H1 (cell line): ENCODE measurements around the gene ERMARD. TPM values are rescaled to one million over a fixed set of nuclear protein-coding genes. Genes with fewer than 3 reads are reported as not detected.
A peak's percentile ranks its signal among the peaks of the same experiment; 100 is the strongest.

Experiments
- CTCF ChIA-PET: fragments of 300-600 bp; sonication (Branson Sonifier 250); formaldehyde crosslinking; loops from one replicate; lab custom pipeline; 2021; ENCODE audit not compliant: partially characterized antibody; lab: Charles Lee
- POLR2A ChIA-PET: fragments of 300-600 bp; sonication (Branson Sonifier 250); formaldehyde crosslinking; loops from one replicate; lab custom pipeline; 2021; ENCODE audit warnings: inconsistent platforms; ENCODE audit not compliant: partially characterized antibody; lab: Charles Lee
- DNase-seq, 2 experiments: peaks; one replicate each; pipeline versions ENCODE4 v3.0.0 to v3.0.0-alpha.2; 2010 to 2022; ENCODE audit warnings: low spot score in 2 of 2, low read depth in 1 of 2, mixed read lengths in 1 of 2
- FAIRE-seq: peaks from 2 replicates; lab custom pipeline; 2011; peaks lifted over from hg19 to GRCh38; lab: Jason Lieb, UNC
- H2AFZ ChIP-seq: 2 replicates; pipeline ENCODE4 v1.8.1; 2012; ENCODE audit warnings: low read length, inconsistent platforms
- H2AK5ac ChIP-seq: 2 replicates; pipeline ENCODE4 v1.6.1; 2013; ENCODE audit warnings: low read depth, low read length
- H2BK120ac ChIP-seq: replicated peaks from 2 replicates; pipeline ENCODE3; 2013; ENCODE audit warnings: low read depth, low read length, inconsistent platforms
- H2BK12ac ChIP-seq: 2 replicates; pipeline ENCODE4 v1.6.1; 2013; ENCODE audit warnings: low read depth, low read length
- H2BK15ac ChIP-seq: 2 replicates; pipeline ENCODE4 v1.6.1; 2013; ENCODE audit warnings: low read length
- H2BK20ac ChIP-seq: 2 replicates; pipeline ENCODE4 v1.6.1; 2013; ENCODE audit warnings: low read length
- H2BK5ac ChIP-seq: 2 replicates; pipeline ENCODE4 v1.6.1; 2013; ENCODE audit warnings: low read depth, low read length
- H3K14ac ChIP-seq: 2 replicates; pipeline ENCODE4 v1.6.1; 2013; ENCODE audit warnings: inconsistent platforms; ENCODE audit not compliant: insufficient read length
- H3K18ac ChIP-seq: 2 replicates; pipeline ENCODE4 v1.6.1; 2013; ENCODE audit warnings: low read length; ENCODE audit errors: extremely low read depth
- H3K23ac ChIP-seq: 2 replicates; pipeline ENCODE4 v1.6.1; 2013; ENCODE audit warnings: inconsistent platforms; ENCODE audit not compliant: insufficient read length
- H3K23me2 ChIP-seq: 2 replicates; pipeline ENCODE4 v1.6.1; 2013; ENCODE audit warnings: low read depth, low read length
- H3K27ac ChIP-seq: 2 replicates; pipeline ENCODE4 v1.6.1; 2011; ENCODE audit warnings: low read depth, low read length, inconsistent platforms
- H3K27me3 ChIP-seq, 4 experiments: replicated peaks in 1 of 4; 1 replicate in 1 of 4; 2 replicates in 3 of 4; pipeline versions ENCODE4 v1.6.1 to v1.8.1; 2011 to 2013; ENCODE audit warnings: low read length in 3 of 4, mild to moderate bottlenecking in 3 of 4, inconsistent platforms in 2 of 4, mixed read lengths in 2 of 4, moderate library complexity in 1 of 4; ENCODE audit not compliant: control insufficient read depth in 3 of 4, insufficient read depth in 3 of 4; ENCODE audit errors: extremely low read depth in 1 of 4
- H3K36me3 ChIP-seq, 4 experiments: 2 replicates each; pipeline versions ENCODE4 v1.6.1 to v1.8.1; 2011 to 2013; ENCODE audit warnings: mild to moderate bottlenecking in 4 of 4, low read length in 3 of 4, moderate library complexity in 2 of 4, control low read depth in 1 of 4, inconsistent platforms in 1 of 4; ENCODE audit not compliant: insufficient read depth in 4 of 4, control insufficient read depth in 2 of 4
- H3K4ac ChIP-seq: replicated peaks from 2 replicates; pipeline ENCODE3; 2013; ENCODE audit warnings: low read length, low read depth, mixed read lengths, inconsistent platforms; ENCODE audit not compliant: insufficient read length
- H3K4me1 ChIP-seq, 4 experiments: replicated peaks in 1 of 4; 1 replicate in 1 of 4; 2 replicates in 3 of 4; pipeline versions ENCODE4 v1.6.1 to v1.8.1; 2011 to 2013; ENCODE audit warnings: low read length in 3 of 4, inconsistent platforms in 2 of 4, mixed read lengths in 1 of 4; ENCODE audit not compliant: insufficient read depth in 4 of 4, control insufficient read depth in 3 of 4
- H3K4me2 ChIP-seq, 2 experiments: 2 replicates each; pipeline versions ENCODE4 v1.6.1 to v1.8.1; 2011 to 2013; ENCODE audit warnings: low read depth in 2 of 2, low read length in 2 of 2, control low read depth in 1 of 2, inconsistent platforms in 1 of 2, mild to moderate bottlenecking in 1 of 2; ENCODE audit not compliant: insufficient read depth in 1 of 2
- H3K4me3 ChIP-seq, 4 experiments: fragments of 200-600, 300-600 bp in 1 of 4; sonication (generic), shearing (Covaris generic), sonication (Bioruptor Twin) in 1 of 4; 2 replicates each; pipeline versions ENCODE4 v1.5.1 to v1.8.1; 2011 to 2016; ENCODE audit warnings: low read length in 4 of 4, low read depth in 3 of 4, control low read depth in 2 of 4, inconsistent platforms in 2 of 4, mild to moderate bottlenecking in 2 of 4, mixed read lengths in 1 of 4, moderate library complexity in 1 of 4; ENCODE audit not compliant: insufficient read depth in 2 of 4; ENCODE audit errors: extremely low read depth in 1 of 4
- H3K56ac ChIP-seq: replicated peaks from 2 replicates; pipeline ENCODE3; 2013; ENCODE audit warnings: low read depth, mild to moderate bottlenecking, mixed read lengths, low read length, inconsistent platforms; ENCODE audit not compliant: insufficient read length
- H3K79me1 ChIP-seq: 2 replicates; pipeline ENCODE4 v1.6.1; 2013; ENCODE audit warnings: low read depth, low read length, control low read depth
- H3K79me2 ChIP-seq, 2 experiments: 2 replicates each; pipeline versions ENCODE4 v1.6.1 to v1.8.1; 2012 to 2013; ENCODE audit warnings: low read length in 2 of 2, mild to moderate bottlenecking in 2 of 2, inconsistent platforms in 1 of 2; ENCODE audit not compliant: insufficient read depth in 2 of 2, control insufficient read depth in 1 of 2
- H3K9ac ChIP-seq, 4 experiments: replicated peaks in 1 of 4; 1 replicate in 1 of 4; 2 replicates in 3 of 4; pipeline versions ENCODE4 v1.6.1 to v1.8.1; 2011 to 2013; ENCODE audit warnings: low read depth in 3 of 4, low read length in 3 of 4, control low read depth in 2 of 4, mild to moderate bottlenecking in 2 of 4, moderate library complexity in 2 of 4, inconsistent platforms in 1 of 4; ENCODE audit errors: extremely low read depth in 1 of 4
- H3K9me3 ChIP-seq, 2 experiments: 2 replicates each; pipeline versions ENCODE4 v1.6.1 to v1.8.1; 2012 to 2013; ENCODE audit warnings: mild to moderate bottlenecking in 2 of 2, moderate library complexity in 2 of 2, control low read depth in 1 of 2, inconsistent platforms in 1 of 2, low read depth in 1 of 2, low read length in 1 of 2, mixed read lengths in 1 of 2; ENCODE audit not compliant: insufficient read depth in 2 of 2
- H4K20me1 ChIP-seq, 2 experiments: replicated peaks in 1 of 2; 2 replicates each; pipeline versions ENCODE3 to v1.8.1; 2011 to 2013; ENCODE audit warnings: inconsistent platforms in 2 of 2, low read length in 2 of 2, mild to moderate bottlenecking in 1 of 2; ENCODE audit not compliant: insufficient read depth in 2 of 2, control insufficient read depth in 1 of 2
- H4K5ac ChIP-seq: 2 replicates; pipeline ENCODE4 v1.6.1; 2013; ENCODE audit warnings: low read length, low read depth, mixed read lengths, inconsistent platforms; ENCODE audit not compliant: insufficient read length
- H4K8ac ChIP-seq: 2 replicates; pipeline ENCODE4 v1.8.0; 2013; ENCODE audit warnings: mild to moderate bottlenecking, moderate library complexity, low read length, inconsistent platforms; ENCODE audit not compliant: insufficient read depth; ENCODE audit errors: extremely low read depth
- H4K91ac ChIP-seq: replicated peaks from 2 replicates; pipeline ENCODE3; 2013; ENCODE audit warnings: low read length, mixed read lengths, inconsistent platforms; ENCODE audit not compliant: insufficient read length
- SIN3A ChIP-seq, 2 experiments: IDR thresholded peaks in 1 of 2; conservative IDR thresholded peaks in 1 of 2; 2 replicates each; pipeline ENCODE4 v1.6.1; 2011 to 2012; ENCODE audit warnings: low read length in 2 of 2, improper control_type of control experiment in 1 of 2, low read depth in 1 of 2, mild to moderate bottlenecking in 1 of 2
- YY1 ChIP-seq: IDR thresholded peaks from 2 replicates; pipeline ENCODE4 v1.6.1; 2011; ENCODE audit warnings: low read depth, mild to moderate bottlenecking, low read length
- WGBS, 2 experiments: shearing (Covaris generic) in 1 of 2; methylation state at CpG; one replicate each; pipeline versions ENCODE4 v1.1.6 to v1.1.7; 2013 to 2015; ENCODE audit warnings: low lambda C conversion rate in 2 of 2, mixed read lengths in 2 of 2, inconsistent platforms in 1 of 2, low coverage in 1 of 2, missing lambda C conversion rate in 1 of 2; ENCODE audit not compliant: insufficient replicate concordance in 2 of 2, insufficient coverage in 1 of 2, insufficient read length in 1 of 2; ENCODE audit errors: extremely low coverage in 1 of 2, missing lambda C conversion rate in 1 of 2; 5-methylcytosine and 5-hydroxymethylcytosine counted together
- polyA plus RNA-seq, 7 experiments: library from polyadenylated mRNA; depleted of rRNA in 3 of 7; stranded (reverse) in 5 of 7; unstranded in 2 of 7; fragments of >200 nt in 5 of 7; fragments of 200-250 nt in 2 of 7; gene quantifications; 1 replicate in 5 of 7; 2 replicates in 1 of 7; 4 replicates in 1 of 7; pipeline versions ENCODE4 v1.2.1 to v1.2.3, GENCODE V29; 2011 to 2013; ENCODE audit warnings: missing spikeins in 2 of 7, mixed read lengths in 2 of 7
- total RNA-seq: library from RNA; stranded (reverse); fragmentation: NEBNext Ultra II Directional; extraction: Animal tissue kit (Norgen Biotek cat#: 25700); gene quantifications from 2 replicates; pipeline ENCODE4 v1.2.1, GENCODE V29; 2021

Gene ERMARD
- total and polyA plus RNA-seq, 2 of the 8 experiments (the other 6 are each of a cell fraction or from before 2014, with no cell fraction given) = 12.2 to 25.6 TPM

- no peak overlapping the region for H3K14ac ChIP-seq
- H2BK15ac ChIP-seq = no peak overlapping the region
- 70% methylated on average over 3 of the region's 3 CpGs; no CpG with 5 or more reads in 1 of the 2 experiments for WGBS, 2 experiments
- H2BK12ac ChIP-seq = no peak overlapping the region
- peaks cover 0 to 9% (median 3%) of the 10 kb centered on the region in 4 experiments; a peak in 4 of 7 replicates for H3K4me1 ChIP-seq
- H3K56ac ChIP-seq = no peak overlapping the region
- H3K4ac ChIP-seq = no peak overlapping the region
- no peak for FAIRE-seq
- peaks cover 0 to 3% (median 1%) of the 10 kb centered on the region in 4 experiments; a peak in 2 of 7 replicates for H3K27me3 ChIP-seq
- no peaks in the 10 kb centered on the region for H3K79me2 ChIP-seq
- TF ChIP-seq YY1 (no peak), SIN3A (conservative IDR thresholded peaks at IDR 0.05 in 1 of 2, IDR thresholded peaks at IDR 0.05 in 1 of 2; ENCODE audit: low read depth in 1 of 2, low read length in 2 of 2) (no peak)
- TF ChIP-seq, all 59 proteins: peak for 0
- Histone ChIP-seq H3K4me3 (no peak overlapping the region), H4K8ac (no peak overlapping the region), H2AFZ (no peak overlapping the region), H2BK120ac (no peak overlapping the region), H3K79me1 (no peaks in the 10 kb centered on the region), H3K36me3 (no peaks in the 10 kb centered on the region), H4K20me1 (no peaks in the 10 kb centered on the region), H3K4me2 (no peak overlapping the region), H4K91ac (no peak overlapping the region), H3K9me3 (no peaks in the 10 kb centered on the region), H2AK5ac (no peak overlapping the region), H3K27ac (no peak overlapping the region), H3K23me2 (no peaks in the 10 kb centered on the region), H3K18ac (no peak overlapping the region), H3K23ac (no peak overlapping the region), H4K5ac (no peak overlapping the region), H2BK20ac (no peak overlapping the region), H2BK5ac (no peak overlapping the region), H3K9ac (no peak overlapping the region)
- peak in 1 of 2 experiments; percentile 19 for DNase-seq
- CTCF ChIA-PET = no interaction called here
- POLR2A ChIA-PET = no interaction called here
Observed at GRCh38 chr6:169808608-169808967, 57.2 kb downstream of the ERMARD start.
